HEK293 (cell line): ENCODE results near the gene FIGN.

ENCODE experiments used
- CTCF ChIA-PET: fragments of 350-600 bp; formaldehyde crosslinking; extraction: SDS; loops from one replicate; lab custom pipeline; 2021; ENCODE audit warnings: antibody characterized with exemption; lab: Yijun Ruan, JAX
- POLR2A ChIA-PET: fragments of 300-600 bp; formaldehyde crosslinking; extraction: SDS; loops from one replicate; lab custom pipeline; 2020; ENCODE audit warnings: antibody characterized with exemption, inconsistent platforms; lab: Yijun Ruan, JAX
- H3K27ac ChIP-seq: fragments of 200-500 bp; sonication (Bioruptor generic); 2 replicates; pipeline ENCODE4 v1.5.1; 2014; ENCODE audit warnings: low read depth, low read length, control low read depth, inconsistent platforms; ENCODE audit errors: extremely low read depth
- H3K36me3 ChIP-seq, 2 experiments: fragments of 200-500 bp in 1 of 2; sonication (Bioruptor generic) in 1 of 2; 1 replicate in 1 of 2; 2 replicates in 1 of 2; pipeline ENCODE4 v1.5.1; 2014 to 2017; ENCODE audit warnings: inconsistent platforms in 2 of 2, low read length in 2 of 2; ENCODE audit not compliant: control insufficient read depth in 2 of 2, insufficient read depth in 1 of 2
- H3K4me1 ChIP-seq: fragments of 200-500 bp; sonication (Bioruptor generic); 2 replicates; pipeline ENCODE4 v1.5.1; 2014; ENCODE audit warnings: mild to moderate bottlenecking, low read length, inconsistent platforms; ENCODE audit not compliant: control insufficient read depth, insufficient read depth
- H3K4me3 ChIP-seq: 2 replicates; pipeline ENCODE4 v1.5.1; 2011; ENCODE audit warnings: low read depth, mild to moderate bottlenecking, control low read depth, low read length, moderate library complexity
- H3K9me3 ChIP-seq: fragments of 200-500 bp; sonication (Bioruptor generic); 2 replicates; pipeline ENCODE4 v1.5.1; 2014; ENCODE audit warnings: low read depth, low read length, inconsistent platforms; ENCODE audit not compliant: control insufficient read depth, insufficient read depth
- ZBTB11 ChIP-seq: fragments of 450-650 bp; formaldehyde crosslinking; conservative IDR thresholded peaks from 2 replicates; pipeline ENCODE4 v1.5.1; 2016; ENCODE audit warnings: low read depth, missing biosample characterization, missing genetic modification characterization
- ZBTB21 ChIP-seq: fragments of 450-650 bp; formaldehyde crosslinking; IDR thresholded peaks from 2 replicates; pipeline ENCODE4 v1.5.1; 2017; ENCODE audit warnings: missing biosample characterization, missing genetic modification characterization
- ZBTB48 ChIP-seq: fragments of 450-650 bp; formaldehyde crosslinking; IDR thresholded peaks from 2 replicates; pipeline ENCODE4 v1.5.1; 2016; ENCODE audit warnings: missing biosample characterization, missing genetic modification characterization
- ZBTB6 ChIP-seq: fragments of 450-650 bp; formaldehyde crosslinking; IDR thresholded peaks from 2 replicates; pipeline ENCODE4 v1.5.1; 2017; ENCODE audit warnings: missing biosample characterization, missing genetic modification characterization
- ZIC2 ChIP-seq: fragments of 450-650 bp; formaldehyde crosslinking; IDR thresholded peaks from 2 replicates; pipeline ENCODE4 v1.5.1; 2016; ENCODE audit warnings: missing biosample characterization, missing genetic modification characterization
- ZNF146 ChIP-seq: fragments of 450-650 bp; formaldehyde crosslinking; IDR thresholded peaks from 2 replicates; pipeline ENCODE4 v1.5.1; 2016; ENCODE audit warnings: missing biosample characterization, missing genetic modification characterization
- ZNF155 ChIP-seq: fragments of 450-650 bp; formaldehyde crosslinking; IDR thresholded peaks from 2 replicates; pipeline ENCODE4 v1.5.1; 2016; ENCODE audit warnings: missing biosample characterization, missing genetic modification characterization
- ZNF341 ChIP-seq: fragments of 450-650 bp; formaldehyde crosslinking; IDR thresholded peaks from 2 replicates; pipeline ENCODE4; 2016; ENCODE audit warnings: low read depth, missing biosample characterization, missing genetic modification characterization
- ZNF362 ChIP-seq: fragments of 450-650 bp; formaldehyde crosslinking; IDR thresholded peaks from 2 replicates; pipeline ENCODE4 v1.5.1; 2016; ENCODE audit warnings: missing biosample characterization, missing genetic modification characterization
- ZNF449 ChIP-seq: fragments of 450-650 bp; formaldehyde crosslinking; IDR thresholded peaks from 2 replicates; pipeline ENCODE4 v1.5.1; 2017; ENCODE audit warnings: missing biosample characterization, mild to moderate bottlenecking, missing genetic modification characterization, moderate library complexity
- ZNF610 ChIP-seq: fragments of 450-650 bp; formaldehyde crosslinking; IDR thresholded peaks from 2 replicates; pipeline ENCODE4 v1.5.1; 2016; ENCODE audit warnings: missing biosample characterization, missing genetic modification characterization, borderline replicate concordance
- ZNF677 ChIP-seq: fragments of 450-650 bp; IDR thresholded peaks from 2 replicates; pipeline ENCODE4 v1.5.0; 2018; ENCODE audit warnings: missing biosample characterization, mild to moderate bottlenecking, missing genetic modification characterization, moderate library complexity
- ZSCAN4 ChIP-seq: fragments of 450-650 bp; formaldehyde crosslinking; IDR thresholded peaks from 2 replicates; pipeline ENCODE4 v1.5.1; 2017; ENCODE audit warnings: missing biosample characterization, missing genetic modification characterization
- TF ChIP-seq, protein P1 (sequence below): fragments of 450-650 bp; formaldehyde crosslinking; IDR thresholded peaks from 2 replicates; pipeline ENCODE4 v1.5.1; 2017; ENCODE audit warnings: missing biosample characterization, missing genetic modification characterization
- TF ChIP-seq, protein P2 (sequence below): fragments of 450-650 bp; IDR thresholded peaks from 2 replicates; pipeline ENCODE4 v1.5.1; 2018; ENCODE audit warnings: missing biosample characterization, mild to moderate bottlenecking, missing genetic modification characterization

Gene FIGN

GRCh38 chr2:163593982-163594381, 141.8 kb downstream of the FIGN start:
- H3K4me1 ChIP-seq: peaks cover 3% of the 10 kb centered on the region

More at GRCh38 chr2:163593982-163594381, 141.8 kb downstream of the FIGN start:
- Histone ChIP-seq H3K36me3 (no peaks in the 10 kb centered on the region), H3K4me3 (no peak overlapping the region), H3K27ac (no peak overlapping the region), H3K9me3 (no peaks in the 10 kb centered on the region)
- POLR2A ChIA-PET: no interaction called here
- TF ChIP-seq ZBTB6 (tag by site-specific recombination) (no peak), ZNF449 (no peak), ZNF341 (tag by site-specific recombination) (no peak), ZBTB21 (tag by site-specific recombination) (no peak), ZBTB11 (tag by site-specific recombination) (no peak), ZNF155 (tag by site-specific recombination) (no peak), ZSCAN4 (tag by site-specific recombination) (no peak), ZNF146 (tag by site-specific recombination) (no peak), ZNF610 (no peak), ZNF362 (tag by site-specific recombination) (no peak), ZIC2 (tag by site-specific recombination) (no peak), ZNF677 (no peak), ZBTB48 (tag by site-specific recombination) (no peak)
- TF ChIP-seq, protein P1, sequence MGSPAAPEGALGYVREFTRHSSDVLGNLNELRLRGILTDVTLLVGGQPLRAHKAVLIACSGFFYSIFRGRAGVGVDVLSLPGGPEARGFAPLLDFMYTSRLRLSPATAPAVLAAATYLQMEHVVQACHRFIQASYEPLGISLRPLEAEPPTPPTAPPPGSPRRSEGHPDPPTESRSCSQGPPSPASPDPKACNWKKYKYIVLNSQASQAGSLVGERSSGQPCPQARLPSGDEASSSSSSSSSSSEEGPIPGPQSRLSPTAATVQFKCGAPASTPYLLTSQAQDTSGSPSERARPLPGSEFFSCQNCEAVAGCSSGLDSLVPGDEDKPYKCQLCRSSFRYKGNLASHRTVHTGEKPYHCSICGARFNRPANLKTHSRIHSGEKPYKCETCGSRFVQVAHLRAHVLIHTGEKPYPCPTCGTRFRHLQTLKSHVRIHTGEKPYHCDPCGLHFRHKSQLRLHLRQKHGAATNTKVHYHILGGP (tag by site-specific recombination): no peak
- TF ChIP-seq, protein P2, sequence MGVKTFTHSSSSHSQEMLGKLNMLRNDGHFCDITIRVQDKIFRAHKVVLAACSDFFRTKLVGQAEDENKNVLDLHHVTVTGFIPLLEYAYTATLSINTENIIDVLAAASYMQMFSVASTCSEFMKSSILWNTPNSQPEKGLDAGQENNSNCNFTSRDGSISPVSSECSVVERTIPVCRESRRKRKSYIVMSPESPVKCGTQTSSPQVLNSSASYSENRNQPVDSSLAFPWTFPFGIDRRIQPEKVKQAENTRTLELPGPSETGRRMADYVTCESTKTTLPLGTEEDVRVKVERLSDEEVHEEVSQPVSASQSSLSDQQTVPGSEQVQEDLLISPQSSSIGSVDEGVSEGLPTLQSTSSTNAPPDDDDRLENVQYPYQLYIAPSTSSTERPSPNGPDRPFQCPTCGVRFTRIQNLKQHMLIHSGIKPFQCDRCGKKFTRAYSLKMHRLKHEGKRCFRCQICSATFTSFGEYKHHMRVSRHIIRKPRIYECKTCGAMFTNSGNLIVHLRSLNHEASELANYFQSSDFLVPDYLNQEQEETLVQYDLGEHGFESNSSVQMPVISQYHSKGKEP (tag by site-specific recombination): no peak
- CTCF ChIA-PET: no interaction called here
